HepG2 (cell line): ENCODE results near the gene MS4A3. TPM values are rescaled to one million over a fixed set of nuclear protein-coding genes. Genes with fewer than 3 reads are reported as not detected.

Experiments
- ATAC-seq: fragments of 200-7000 bp; cut with Tn5 transposase; 3 replicates; pipeline ENCODE4 v1.9.1; 2020; ENCODE audit warnings: mild to moderate bottlenecking, moderate library complexity
- BruUV-seq: library from RNA; stranded (reverse); fragments of 400-500 nt; replicated peaks from 2 replicates; lab custom pipeline; 2021; lab: Mats Ljungman, UMichigan
- CTCF ChIA-PET: fragments of 300-600 bp; formaldehyde crosslinking; extraction: SDS; loops from one replicate; lab custom pipeline; 2021; ENCODE audit warnings: low total read pairs, inconsistent platforms, low intra/inter-chr PET ratio; lab: Yijun Ruan, JAX
- POLR2A ChIA-PET: fragments of 350-600 bp; sonication (Branson Sonifier 250); formaldehyde crosslinking; loops from one replicate; lab custom pipeline; 2020; ENCODE audit warnings: antibody characterized with exemption, inconsistent platforms; lab: Yijun Ruan, JAX
- DNase-seq: peaks from one replicate; pipeline ENCODE4 v3.0.0-alpha.2; 2015; ENCODE audit warnings: low spot score
- FAIRE-seq: peaks from 3 replicates; lab custom pipeline; 2011; peaks lifted over from hg19 to GRCh38; lab: Jason Lieb, UNC
- H2AFZ ChIP-seq: one replicate; pipeline ENCODE4 v1.6.1; 2011; ENCODE audit warnings: low read length, inconsistent platforms
- H3K27ac ChIP-seq: fragments of 300-600 bp; 3 replicates; pipeline ENCODE4 v1.8.0; 2011; ENCODE audit warnings: mixed run types, mild to moderate bottlenecking, mixed read lengths, low read length, inconsistent platforms; ENCODE audit not compliant: insufficient read depth; ENCODE audit errors: extremely low read length
- H3K27me3 ChIP-seq, 2 experiments: fragments of 200-600 bp in 1 of 2; 2 replicates in 1 of 2; 3 replicates in 1 of 2; pipeline versions ENCODE4 v1.6.0 to v1.8.0; 2011; ENCODE audit warnings: low read length in 2 of 2, mild to moderate bottlenecking in 2 of 2, moderate library complexity in 2 of 2, inconsistent platforms in 1 of 2; ENCODE audit not compliant: insufficient read depth in 2 of 2, control insufficient read depth in 1 of 2
- H3K36me3 ChIP-seq, 2 experiments: fragments of 200-600 bp in 1 of 2; replicated peaks in 1 of 2; 2 replicates in 1 of 2; 3 replicates in 1 of 2; pipeline versions ENCODE4 v1.5.1 to v1.8.0; 2011; ENCODE audit warnings: low read length in 2 of 2, inconsistent platforms in 1 of 2; ENCODE audit not compliant: insufficient read depth in 2 of 2, control insufficient read depth in 1 of 2
- H3K4me1 ChIP-seq: 2 replicates; pipeline ENCODE4 v1.5.1; 2012; ENCODE audit warnings: low read length, inconsistent platforms; ENCODE audit not compliant: insufficient read depth
- H3K4me2 ChIP-seq: 2 replicates; pipeline ENCODE4 v1.6.0; 2011; ENCODE audit warnings: low read depth, low read length, inconsistent platforms
- H3K4me3 ChIP-seq, 3 experiments: fragments of 200-600 bp in 1 of 3; sonication (generic), shearing (Covaris generic) in 1 of 3; replicated peaks in 1 of 3; 2 replicates each; pipeline ENCODE4 v1.5.1; 2011 to 2016; ENCODE audit warnings: low read length in 3 of 3, inconsistent platforms in 2 of 3, low read depth in 2 of 3, mild to moderate bottlenecking in 2 of 3, control low read depth in 1 of 3, mixed read lengths in 1 of 3; ENCODE audit not compliant: insufficient read depth in 1 of 3
- H3K79me2 ChIP-seq: one replicate; pipeline ENCODE4 v1.6.1; 2011; ENCODE audit warnings: low read length, inconsistent platforms; ENCODE audit not compliant: insufficient read depth
- H3K9ac ChIP-seq: 2 replicates; pipeline ENCODE4 v1.6.0; 2011; ENCODE audit warnings: mild to moderate bottlenecking, low read depth, low read length, inconsistent platforms; ENCODE audit not compliant: insufficient read depth
- H3K9me3 ChIP-seq: 2 replicates; pipeline ENCODE4 v1.5.1; 2012; ENCODE audit warnings: mild to moderate bottlenecking, low read length
- H4K20me1 ChIP-seq: 2 replicates; pipeline ENCODE4 v1.6.0; 2011; ENCODE audit warnings: inconsistent platforms, mild to moderate bottlenecking, low read length, moderate library complexity; ENCODE audit not compliant: insufficient read depth
- ETV5 ChIP-seq: IDR thresholded peaks from 2 replicates; pipeline ENCODE4 v1.6.1; 2018; ENCODE audit warnings: missing biosample characterization, missing genetic modification reagents, inconsistent platforms, borderline replicate concordance
- FOXA1 ChIP-seq, 2 experiments: fragments of 450-650 bp in 1 of 2; sonication (generic) in 1 of 2; formaldehyde crosslinking in 1 of 2; IDR thresholded peaks; 2 replicates each; pipeline versions ENCODE4 v1.4.0 to v1.6.1; 2016 to 2020; ENCODE audit warnings: missing genetic modification reagents in 1 of 2
- HMGA1 ChIP-seq: sonication (generic); formaldehyde crosslinking; conservative IDR thresholded peaks from 2 replicates; pipeline ENCODE4 v1.4.0; 2020; ENCODE audit warnings: missing genetic modification reagents
- HNRNPUL1 ChIP-seq: fragments of 200-400 bp; formaldehyde crosslinking; IDR thresholded peaks from 2 replicates; pipeline ENCODE4 v1.6.1; 2017; ENCODE audit warnings: low read depth, mild to moderate bottlenecking, low read length, moderate library complexity
- MLXIP ChIP-seq: sonication (generic); formaldehyde crosslinking; IDR thresholded peaks from 2 replicates; pipeline ENCODE4 v1.9.0; 2021; ENCODE audit warnings: missing genetic modification reagents, borderline replicate concordance
- MYC ChIP-seq: sonication (generic); formaldehyde crosslinking; IDR thresholded peaks from 2 replicates; pipeline ENCODE4 v1.9.0; 2021; ENCODE audit warnings: missing genetic modification reagents, borderline replicate concordance
- SIX4 ChIP-seq: sonication (generic); formaldehyde crosslinking; IDR thresholded peaks from 2 replicates; pipeline ENCODE4 v1.4.0; 2020; ENCODE audit warnings: missing genetic modification reagents
- YEATS2 ChIP-seq: sonication (generic); formaldehyde crosslinking; IDR thresholded peaks from 2 replicates; pipeline ENCODE4 v1.4.0; 2020; ENCODE audit warnings: missing genetic modification reagents, borderline replicate concordance
- ZMYM2 ChIP-seq: sonication (generic); formaldehyde crosslinking; IDR thresholded peaks from 2 replicates; pipeline ENCODE4 v1.8.0; 2022; ENCODE audit warnings: mild to moderate bottlenecking, missing genetic modification reagents
- ZNF274 ChIP-seq: sonication (generic); formaldehyde crosslinking; IDR thresholded peaks from 2 replicates; pipeline ENCODE4 v1.5.1; 2020; ENCODE audit warnings: mild to moderate bottlenecking, missing genetic modification reagents
- ZNF567 ChIP-seq: sonication (generic); formaldehyde crosslinking; IDR thresholded peaks from 2 replicates; pipeline ENCODE4 v1.8.1; 2023; ENCODE audit warnings: mild to moderate bottlenecking, missing genetic modification reagents, borderline replicate concordance
- ZNF761 ChIP-seq: sonication (generic); formaldehyde crosslinking; conservative IDR thresholded peaks from 2 replicates; pipeline ENCODE4 v1.4.0; 2020; ENCODE audit warnings: mild to moderate bottlenecking, missing genetic modification reagents
- ZNF816 ChIP-seq: sonication (generic); formaldehyde crosslinking; IDR thresholded peaks from 2 replicates; pipeline ENCODE4 v1.8.0; 2022; ENCODE audit warnings: missing genetic modification reagents, mild to moderate bottlenecking, borderline replicate concordance
- WGBS: methylation state at CpG from one replicate; pipeline ENCODE4 v1.1.6; 2017; ENCODE audit warnings: low lambda C conversion rate; 5-methylcytosine and 5-hydroxymethylcytosine counted together
- in situ Hi-C: cut with HindIII; loops from 2 replicates; pipeline ENCODE4 v1.10.0; 2017; ENCODE audit warnings: low pct_unique_long_range_greater_than_20kb; ENCODE audit not compliant: extremely low pct_ligation_motif_present
- intact Hi-C: fragments of 100-400 bp; cut with micrococcal nuclease; formaldehyde crosslinking; loops from one replicate; pipeline ENCODE4 v1.10.0; 2022; ENCODE audit not compliant: unreplicated experiment
- polyA plus RNA-seq, 8 experiments: library from polyadenylated mRNA; depleted of rRNA in 3 of 8; stranded (reverse) in 7 of 8; unstranded in 1 of 8; fragments of >200 nt; fragmentation: Illumina TruSeq in 4 of 8; extraction: Trizol in 4 of 8; gene quantifications; 2 replicates each; pipeline versions ENCODE4 v1.2.1 to v1.2.3, GENCODE V29; 2011 to 2016; ENCODE audit warnings: low read depth in 4 of 8, missing spikeins in 1 of 8, mixed read lengths in 1 of 8; ENCODE audit not compliant: insufficient read depth in 1 of 8
- total RNA-seq, 5 experiments: library from RNA; depleted of rRNA; stranded (reverse); fragments of >200 nt; fragmentation: Illumina TruSeq; extraction: Trizol; gene quantifications; 2 replicates each; pipeline ENCODE4 v1.2.3, GENCODE V29; 2016; ENCODE audit warnings: low read depth in 1 of 5
- TF ChIP-seq, protein P1 (sequence below): sonication (generic); formaldehyde crosslinking; IDR thresholded peaks from 2 replicates; pipeline ENCODE4 v1.8.0; 2022; ENCODE audit warnings: missing genetic modification reagents, mild to moderate bottlenecking, moderate library complexity, borderline replicate concordance

Gene MS4A3
- total and polyA plus RNA-seq, 2 of the 13 experiments (the other 11 are each of a cell fraction or from before 2014, with no cell fraction given): not detected

DNA sequence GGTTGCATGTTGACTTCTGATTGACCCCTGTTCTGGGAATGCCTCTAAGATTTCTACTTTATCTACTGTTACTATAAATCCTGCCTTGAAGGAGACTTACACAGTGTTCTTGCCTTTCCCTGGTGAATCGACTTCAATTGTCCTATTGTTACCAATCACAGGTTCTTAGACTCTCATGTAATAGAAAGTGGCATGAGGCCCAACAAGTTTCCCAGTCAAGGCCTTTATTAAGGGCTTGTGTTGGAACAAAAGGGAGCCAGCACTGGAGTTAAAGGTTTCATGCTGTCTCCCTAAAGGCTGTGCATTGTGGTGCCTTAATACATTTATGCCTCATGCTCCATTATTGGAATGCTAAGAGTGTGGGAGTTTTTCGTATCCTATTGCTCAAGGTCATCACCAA, 55.3 kb downstream of the MS4A3 start:
- Histone ChIP-seq H3K79me2 (no peaks in the 10 kb centered on the region), H3K4me1 (no peaks in the 10 kb centered on the region), H4K20me1 (no peaks in the 10 kb centered on the region), H3K27me3 (no peaks in the 10 kb centered on the region; a peak in 2 of 5 replicates), H3K4me3 (no peak overlapping the region), H2AFZ (no peak overlapping the region), H3K9ac (no peak overlapping the region), H3K4me2 (no peak overlapping the region), H3K9me3 (no peaks in the 10 kb centered on the region), H3K27ac (no peak overlapping the region), H3K36me3 (no peaks in the 10 kb centered on the region)
- ChIA-PET POLR2A (no interaction called here), CTCF (no interaction called here)
- intact Hi-C loops: no loop called here
- no peak for DNase-seq
- TF ChIP-seq ZNF274 (CRISPR knock-in tag) (no peak), HMGA1 (CRISPR knock-in tag) (no peak), ZNF761 (CRISPR knock-in tag) (no peak), ETV5 (CRISPR knock-in tag) (no peak), ZMYM2 (CRISPR knock-in tag) (no peak), YEATS2 (CRISPR knock-in tag) (no peak), ZNF816 (CRISPR knock-in tag) (no peak), FOXA1 (IDR thresholded peaks at IDR 0.05) (no peak), FOXA1 (CRISPR knock-in tag; IDR thresholded peaks at IDR 0.05) (no peak), SIX4 (no peak), HNRNPUL1 (no peak), ZNF567 (no peak), MYC (CRISPR knock-in tag) (no peak), MLXIP (no peak)
- TF ChIP-seq, protein P1, sequence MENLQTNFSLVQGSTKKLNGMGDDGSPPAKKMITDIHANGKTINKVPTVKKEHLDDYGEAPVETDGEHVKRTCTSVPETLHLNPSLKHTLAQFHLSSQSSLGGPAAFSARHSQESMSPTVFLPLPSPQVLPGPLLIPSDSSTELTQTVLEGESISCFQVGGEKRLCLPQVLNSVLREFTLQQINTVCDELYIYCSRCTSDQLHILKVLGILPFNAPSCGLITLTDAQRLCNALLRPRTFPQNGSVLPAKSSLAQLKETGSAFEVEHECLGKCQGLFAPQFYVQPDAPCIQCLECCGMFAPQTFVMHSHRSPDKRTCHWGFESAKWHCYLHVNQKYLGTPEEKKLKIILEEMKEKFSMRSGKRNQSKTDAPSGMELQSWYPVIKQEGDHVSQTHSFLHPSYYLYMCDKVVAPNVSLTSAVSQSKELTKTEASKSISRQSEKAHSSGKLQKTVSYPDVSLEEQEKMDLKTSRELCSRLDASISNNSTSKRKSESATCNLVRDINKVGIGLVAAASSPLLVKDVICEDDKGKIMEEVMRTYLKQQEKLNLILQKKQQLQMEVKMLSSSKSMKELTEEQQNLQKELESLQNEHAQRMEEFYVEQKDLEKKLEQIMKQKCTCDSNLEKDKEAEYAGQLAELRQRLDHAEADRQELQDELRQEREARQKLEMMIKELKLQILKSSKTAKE (CRISPR knock-in tag): no peak
- no TSS peak for BruUV-seq
- in situ Hi-C loops: no loop called here
- 3% methylated on average over 2 of the region's 2 CpGs for WGBS
- FAIRE-seq: no peak
- ATAC-seq: no peak
